ENCODE results near the gene CPLANE1. TPM values are rescaled to one million over a fixed set of nuclear protein-coding genes. Genes with fewer than 3 reads are reported as not detected.

The CPLANE1 gene
- total and polyA plus RNA-seq, 2 donors (not counting 3 experiments of a cell fraction or from before 2014, with no cell fraction given): 4.6 to 21.5 TPM

DNA sequence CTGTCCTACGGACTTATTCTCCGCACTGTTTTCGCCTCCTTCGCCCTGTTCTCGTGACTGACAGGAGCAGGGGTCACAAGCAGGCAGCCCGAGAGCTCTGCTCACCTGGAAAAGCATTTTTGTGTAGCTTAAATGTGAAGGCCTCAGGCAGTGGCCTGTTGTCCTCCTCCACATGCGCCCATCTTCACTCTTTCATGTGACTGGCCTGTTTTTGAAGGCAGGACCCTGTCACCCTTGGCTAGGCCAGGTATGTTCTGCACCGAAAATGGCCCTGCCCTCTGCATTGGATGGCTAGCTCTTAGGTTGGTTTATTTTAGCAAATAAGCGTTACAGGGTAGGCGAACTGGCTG lies 614 bp upstream of the CPLANE1 start:
- Histone ChIP-seq H3K27me3 (ENCODE audit: control insufficient read depth in 2 of 2, insufficient read depth in 2 of 2, low read length in 2 of 2) (no peaks in the 10 kb centered on the region), H2AFZ (ENCODE audit: low read depth, low read length) (peak overlapping the region; percentile 83), H3K9me3 (replicated peaks; ENCODE audit: control insufficient read depth, insufficient read depth, low read length) (no peaks in the 10 kb centered on the region), H3K79me2 (ENCODE audit: control insufficient read depth, insufficient read depth, low read length) (no peaks in the 10 kb centered on the region), H3K4me1 (ENCODE audit: control insufficient read depth, extremely low read depth, insufficient read depth, low read length) (peaks cover 6% of the 10 kb centered on the region), H3K36me3 (ENCODE audit: control insufficient read depth in 2 of 2, extremely low read depth in 1 of 2, insufficient read depth in 2 of 2, low read length in 2 of 2) (no peaks in the 10 kb centered on the region), H4K20me1 (replicated peaks; ENCODE audit: control insufficient read depth, extremely low read depth, insufficient read depth, low read length) (no peaks in the 10 kb centered on the region), H3K4me2 (ENCODE audit: insufficient read depth, low read length) (peak overlapping the region; percentile 97), H3K9ac (replicated peaks; ENCODE audit: extremely low read depth, insufficient read depth, low read length) (peak overlapping the region; percentile 93), H3K4me3 (replicated peaks in 1 of 3; ENCODE audit: insufficient read depth in 1 of 3, low read depth in 1 of 3, low read length in 3 of 3) (peak overlapping the region; percentile 96 to 97 (median 96)), H3K9me1 (replicated peaks; ENCODE audit: control insufficient read depth, extremely low read depth, insufficient read depth, low read length) (no peaks in the 10 kb centered on the region), H3K27ac (ENCODE audit: insufficient read depth, low read depth, low read length) (no peak overlapping the region)
- TSS peak; percentile 48 for BruUV-seq (replicated peaks)
- DNase-seq (ENCODE audit: low read depth, low spot score) (no peak), FAIRE-seq (no peak)
- TF ChIP-seq FOS (IDR thresholded peaks at IDR 0.05; ENCODE audit: borderline replicate concordance, insufficient read depth, low read length): no peak
- TF ChIP-seq, protein P1, sequence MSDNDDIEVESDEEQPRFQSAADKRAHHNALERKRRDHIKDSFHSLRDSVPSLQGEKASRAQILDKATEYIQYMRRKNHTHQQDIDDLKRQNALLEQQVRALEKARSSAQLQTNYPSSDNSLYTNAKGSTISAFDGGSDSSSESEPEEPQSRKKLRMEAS (IDR thresholded peaks at IDR 0.05; ENCODE audit: insufficient read depth, insufficient read length): no peak
- TF ChIP-seq GATA2 (IDR thresholded peaks at IDR 0.05; ENCODE audit: insufficient read depth, insufficient read length, low read depth, low read length): no peak
- no peak for TF ChIP-seq CTCF (IDR thresholded peaks at IDR 0.05; ENCODE audit: extremely low read depth in 1 of 2, insufficient read depth in 1 of 2, low read depth in 1 of 2, low read length in 2 of 2)
- TF ChIP-seq MYC (IDR thresholded peaks at IDR 0.05; ENCODE audit: low read depth, low read length): no peak
- TF ChIP-seq JUN (IDR thresholded peaks at IDR 0.05; ENCODE audit: borderline replicate concordance, insufficient read depth, insufficient read length, low read depth): no peak
- no peak for TF ChIP-seq EZH2 (IDR thresholded peaks at IDR 0.05; ENCODE audit: borderline replicate concordance, low read depth, low read length, severe bottlenecking)
- TF ChIP-seq POLR2AphosphoS5 (IDR thresholded peaks at IDR 0.05; ENCODE audit: insufficient read depth, low read depth, low read length): no peak
- TF ChIP-seq POLR2A (IDR thresholded peaks at IDR 0.05; ENCODE audit: low read depth, low read length): no peak
- intact Hi-C loops (cut with micrococcal nuclease): loop anchor here (5.0 kb wide), 3 partner anchors 123 to 507 kb away; partner anchors contain the start of genes NIPBL and NUP155
- CTCF ChIA-PET: interaction anchor here (1.2 kb wide), 1 partner anchor 14 kb away, joined by 4 read pairs; no protein-coding TSS in a partner anchor
- dilution Hi-C loops (cut with MboI; ENCODE audit: extremely low pct_ligation_motif_present, low sequenced_read_pairs): no loop called here
- POLR2A ChIA-PET: no interaction called here
